ENCODE results near the gene PHF13. TPM values are rescaled to one million over a fixed set of nuclear protein-coding genes. Genes with fewer than 3 reads are reported as not detected.

PHF13 gene
- total and polyA plus RNA-seq, 9 of the 15 experiments (the other 6 are each of a cell fraction or from before 2014, with no cell fraction given) = 1.8 to 36.1 (median 11.7) TPM

DNA sequence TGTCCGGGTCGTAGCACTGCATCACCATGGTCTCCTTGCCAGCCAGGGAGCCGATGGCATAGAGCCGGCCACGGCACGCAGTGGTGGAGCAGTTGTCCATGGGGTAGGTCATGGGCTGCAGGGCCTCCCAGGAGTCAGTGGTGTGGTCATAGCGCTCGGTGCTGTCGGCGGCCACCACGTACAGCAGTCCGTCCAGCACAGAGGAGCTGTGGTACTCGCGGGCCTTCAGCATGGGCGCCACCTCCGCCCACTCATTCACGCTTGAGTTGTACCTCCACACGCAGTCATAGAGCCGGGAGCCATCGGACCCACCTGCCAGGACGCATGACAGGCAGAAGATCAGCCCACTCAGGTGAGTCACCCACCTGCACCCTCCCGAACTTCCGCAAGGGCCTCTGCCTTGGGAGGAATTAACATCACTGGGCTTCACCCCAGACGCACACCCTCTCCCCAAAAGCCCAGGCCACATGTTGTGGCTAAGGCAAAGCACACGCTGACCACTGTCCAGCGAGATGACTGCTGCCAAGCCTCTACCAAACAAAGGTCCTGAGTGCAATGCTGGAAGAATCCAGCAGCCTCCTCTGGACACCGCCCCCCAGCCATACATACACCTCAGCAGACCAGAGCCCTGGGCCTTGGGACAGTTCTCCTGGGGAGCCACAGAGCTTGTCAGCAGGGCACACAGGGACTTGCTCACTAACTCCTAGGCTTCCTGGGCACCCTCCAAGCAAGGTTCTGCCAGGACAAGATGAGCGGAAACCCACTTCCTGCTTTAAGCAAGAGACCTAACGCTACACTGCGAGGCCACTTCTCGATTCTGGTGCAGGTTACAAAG is 14.2 kb upstream of the PHF13 start:
- Histone ChIP-seq H4K20me1 (replicated peaks; ENCODE audit: control insufficient read depth, insufficient read depth, low read length) (peaks cover 50% of the 10 kb centered on the region), H3K36me3 (ENCODE audit: control insufficient read depth, insufficient read depth, low read length) (peaks cover 62% of the 10 kb centered on the region), H3K9me3 (replicated peaks; ENCODE audit: control insufficient read depth, insufficient read depth, low read depth, low read length) (no peaks in the 10 kb centered on the region), H3K4me2 (ENCODE audit: insufficient read depth, low read length) (peak overlapping the region; percentile 72), H3K27ac (ENCODE audit: extremely low read depth, low read depth, low read length) (peak overlapping the region; percentile 63; the same call in 2 of the 3 replicates), H2AFZ (ENCODE audit: low read depth, low read length) (no peak overlapping the region), H3K9me1 (ENCODE audit: control insufficient read depth, insufficient read depth, low read length) (peaks cover 23% of the 10 kb centered on the region), H3K79me2 (ENCODE audit: control insufficient read depth, insufficient read depth, low read length) (peaks cover 74% of the 10 kb centered on the region), H3K9ac (ENCODE audit: insufficient read depth in 1 of 2, low read depth in 2 of 2, low read length in 2 of 2) (peak overlapping the region; percentile 79 to 93), H3K27me3 (ENCODE audit: control insufficient read depth in 2 of 2, insufficient read depth in 2 of 2, low read length in 2 of 2) (no peaks in the 10 kb centered on the region), H3K4me1 (replicated peaks in 1 of 2; ENCODE audit: control insufficient read depth in 2 of 2, insufficient read depth in 2 of 2, low read length in 2 of 2) (peaks cover 35 to 64% of the 10 kb centered on the region in 2 experiments), H3K4me3 (peak overlapping the region; percentile 28; the same call in 1 of the 2 replicates)
- FAIRE-seq (no peak), ATAC-seq (no peak), DNase-seq (ENCODE audit: extremely low read depth in 1 of 4, low spot score in 3 of 4) (no peak)
- in situ Hi-C loops (cut with MboI) (no loop called here), intact Hi-C loops (cut with micrococcal nuclease) (no loop called here)
- CTCF ChIA-PET (ENCODE audit: low intra/inter-chr PET ratio) = no interaction called here
- POLR2A ChIA-PET = interaction anchor here (0.5 to 10.7 kb wide), 12 partner anchors 7 to 1213 kb away, joined by 3 to 221 read pairs (median 4); partner anchors contain the start of gene ZBTB48
- WGBS (ENCODE audit: insufficient coverage, low coverage, missing lambda C conversion rate) = 82% methylated on average over 26 of the region's 31 CpGs
- BruUV-seq (replicated peaks) = no TSS peak
- TF ChIP-seq HMGN3 (IDR thresholded peaks at IDR 0.05; ENCODE audit: borderline replicate concordance, extremely low read depth, insufficient read length, low read depth, low read length) (peak; percentile 22), JUNB (CRISPR knock-in tag; conservative IDR thresholded peaks at IDR 0.05) (no peak), DIDO1 (tag; IDR thresholded peaks at IDR 0.05; ENCODE audit: low read depth) (no peak), RBFOX2 (IDR thresholded peaks at IDR 0.05; ENCODE audit: low read depth, low read length) (peak; percentile 68), HCFC1 (IDR thresholded peaks at IDR 0.05; ENCODE audit: low read depth, low read length) (no peak), TAF1 (IDR thresholded peaks at IDR 0.05; ENCODE audit: control insufficient read depth, extremely low read depth, insufficient read depth, low read length, severe bottlenecking) (no peak), DNMT1 (IDR thresholded peaks at IDR 0.05) (no peak), SP2 (IDR thresholded peaks at IDR 0.05; ENCODE audit: extremely low read depth, low read depth, low read length, poor library complexity, severe bottlenecking) (no peak), MED1 (CRISPR knock-in tag; IDR thresholded peaks at IDR 0.05; ENCODE audit: borderline replicate concordance) (no peak), ZNF263 (CRISPR knock-in tag; IDR thresholded peaks at IDR 0.05; ENCODE audit: borderline replicate concordance) (no peak), HNRNPL (IDR thresholded peaks at IDR 0.05; ENCODE audit: low read depth, low read length) (no peak), MTF1 (CRISPR knock-in tag; IDR thresholded peaks at IDR 0.05; ENCODE audit: borderline replicate concordance) (no peak), NR1H2 (CRISPR knock-in tag; IDR thresholded peaks at IDR 0.05) (no peak), TEAD2 (tag; IDR thresholded peaks at IDR 0.05) (no peak)
- TF ChIP-seq, protein P1, sequence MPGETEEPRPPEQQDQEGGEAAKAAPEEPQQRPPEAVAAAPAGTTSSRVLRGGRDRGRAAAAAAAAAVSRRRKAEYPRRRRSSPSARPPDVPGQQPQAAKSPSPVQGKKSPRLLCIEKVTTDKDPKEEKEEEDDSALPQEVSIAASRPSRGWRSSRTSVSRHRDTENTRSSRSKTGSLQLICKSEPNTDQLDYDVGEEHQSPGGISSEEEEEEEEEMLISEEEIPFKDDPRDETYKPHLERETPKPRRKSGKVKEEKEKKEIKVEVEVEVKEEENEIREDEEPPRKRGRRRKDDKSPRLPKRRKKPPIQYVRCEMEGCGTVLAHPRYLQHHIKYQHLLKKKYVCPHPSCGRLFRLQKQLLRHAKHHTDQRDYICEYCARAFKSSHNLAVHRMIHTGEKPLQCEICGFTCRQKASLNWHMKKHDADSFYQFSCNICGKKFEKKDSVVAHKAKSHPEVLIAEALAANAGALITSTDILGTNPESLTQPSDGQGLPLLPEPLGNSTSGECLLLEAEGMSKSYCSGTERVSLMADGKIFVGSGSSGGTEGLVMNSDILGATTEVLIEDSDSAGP (CRISPR knock-in tag; IDR thresholded peaks at IDR 0.05) = no peak
- TF ChIP-seq, protein P2, sequence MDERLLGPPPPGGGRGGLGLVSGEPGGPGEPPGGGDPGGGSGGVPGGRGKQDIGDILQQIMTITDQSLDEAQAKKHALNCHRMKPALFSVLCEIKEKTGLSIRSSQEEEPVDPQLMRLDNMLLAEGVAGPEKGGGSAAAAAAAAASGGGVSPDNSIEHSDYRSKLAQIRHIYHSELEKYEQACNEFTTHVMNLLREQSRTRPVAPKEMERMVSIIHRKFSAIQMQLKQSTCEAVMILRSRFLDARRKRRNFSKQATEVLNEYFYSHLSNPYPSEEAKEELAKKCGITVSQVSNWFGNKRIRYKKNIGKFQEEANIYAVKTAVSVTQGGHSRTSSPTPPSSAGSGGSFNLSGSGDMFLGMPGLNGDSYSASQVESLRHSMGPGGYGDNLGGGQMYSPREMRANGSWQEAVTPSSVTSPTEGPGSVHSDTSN (CRISPR knock-in tag; IDR thresholded peaks at IDR 0.05; ENCODE audit: low read depth) = no peak
- TF ChIP-seq, protein P2 (tag; conservative IDR thresholded peaks at IDR 0.05; ENCODE audit: low read depth) = no peak

Data from K562 (cell line).